HG02870 (cell line): ENCODE results near the gene MCOLN2.
"Not testable (repeated sequence)": the region's sequence is repeated elsewhere in the genome, so short reads cannot be mapped to it uniquely, and the experiment has no call there.

Experiments used
- ATAC-seq: cut with Tn5 transposase; IDR thresholded peaks from one replicate; pipeline ENCODE4 v1.9.1; 2021; ENCODE audit warnings: mild to moderate bottlenecking, moderate library complexity; ENCODE audit not compliant: unreplicated experiment

Gene MCOLN2

DNA sequence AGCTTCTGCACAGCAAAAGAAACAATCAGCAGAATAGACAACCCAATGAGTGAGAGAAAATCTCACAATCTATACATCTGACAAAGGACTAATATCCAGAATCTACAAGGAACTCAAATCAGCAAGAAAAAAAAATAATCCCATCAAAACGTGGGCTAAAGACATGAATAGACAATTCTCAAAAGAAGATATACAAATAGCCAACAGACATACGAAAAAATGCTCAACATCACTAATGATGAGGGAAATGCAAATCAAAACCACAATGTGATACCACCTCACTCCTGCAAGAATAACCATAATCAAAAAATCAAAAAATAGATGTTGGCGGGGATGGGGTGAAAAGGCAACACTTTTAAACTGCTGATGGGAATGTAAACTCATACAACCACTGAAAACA, 10.4 kb downstream of the MCOLN2 start:
- ATAC-seq, result not testable (repeated sequence)

DNA sequence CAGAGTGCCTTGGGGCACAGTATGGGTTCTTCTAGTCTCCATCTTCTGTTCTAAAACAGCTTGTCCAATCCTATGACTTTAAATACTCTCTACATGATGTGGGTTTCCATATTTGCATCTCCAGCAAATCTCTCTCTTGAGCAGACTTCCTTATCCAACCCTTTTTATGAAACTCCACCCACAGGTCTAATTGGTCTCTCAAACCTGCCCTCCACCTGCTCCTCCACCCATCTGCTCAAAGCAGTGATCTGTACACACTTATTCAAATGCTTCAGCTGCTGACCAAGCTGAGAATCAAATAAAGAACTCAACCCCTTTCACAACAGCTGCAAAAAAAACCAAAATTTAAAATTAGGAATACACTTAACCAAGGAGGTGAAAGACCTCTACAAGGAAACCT, 11.5 kb downstream of the MCOLN2 start:
- peak; percentile 41 for ATAC-seq

DNA sequence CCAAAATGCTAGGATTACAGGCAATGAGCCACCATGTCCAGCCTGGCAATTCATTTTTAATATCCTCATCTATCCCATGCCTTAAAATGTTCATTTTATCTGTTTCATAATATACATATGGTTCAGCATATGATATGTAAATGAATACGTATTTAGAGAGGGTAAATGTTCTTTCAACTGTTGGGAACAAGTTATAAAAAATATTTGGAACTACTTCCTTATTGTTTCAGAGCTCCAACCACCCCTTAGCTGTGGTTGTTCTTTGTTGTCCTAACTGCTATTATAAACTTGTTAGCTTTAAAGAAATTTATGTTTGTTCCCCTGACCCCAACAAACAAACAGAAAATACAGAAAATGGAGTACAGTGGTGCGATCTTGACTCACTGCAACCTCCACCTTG, 14.5 kb downstream of the MCOLN2 start:
- no peak for ATAC-seq

DNA sequence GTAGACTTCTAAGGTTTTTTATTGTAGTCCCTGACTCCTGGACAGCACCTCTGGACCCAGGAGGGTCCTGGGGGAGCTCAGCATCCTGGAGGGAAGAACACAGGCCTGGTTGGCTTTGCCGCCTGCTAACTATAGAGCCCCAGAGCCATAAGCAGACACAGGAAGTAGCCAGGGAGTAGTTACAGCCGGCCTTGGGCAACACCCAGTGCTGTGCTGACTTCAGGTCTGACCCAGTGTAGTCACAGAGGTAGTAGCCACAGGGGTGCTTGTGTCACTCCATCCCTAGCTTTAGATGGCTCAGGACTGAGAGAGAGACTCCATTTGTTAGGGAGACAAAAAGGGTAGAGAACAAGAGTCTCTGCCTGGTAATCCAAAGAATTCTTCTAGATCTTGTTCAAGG, 21.9 kb downstream of the MCOLN2 start:
- ATAC-seq, result no peak

DNA sequence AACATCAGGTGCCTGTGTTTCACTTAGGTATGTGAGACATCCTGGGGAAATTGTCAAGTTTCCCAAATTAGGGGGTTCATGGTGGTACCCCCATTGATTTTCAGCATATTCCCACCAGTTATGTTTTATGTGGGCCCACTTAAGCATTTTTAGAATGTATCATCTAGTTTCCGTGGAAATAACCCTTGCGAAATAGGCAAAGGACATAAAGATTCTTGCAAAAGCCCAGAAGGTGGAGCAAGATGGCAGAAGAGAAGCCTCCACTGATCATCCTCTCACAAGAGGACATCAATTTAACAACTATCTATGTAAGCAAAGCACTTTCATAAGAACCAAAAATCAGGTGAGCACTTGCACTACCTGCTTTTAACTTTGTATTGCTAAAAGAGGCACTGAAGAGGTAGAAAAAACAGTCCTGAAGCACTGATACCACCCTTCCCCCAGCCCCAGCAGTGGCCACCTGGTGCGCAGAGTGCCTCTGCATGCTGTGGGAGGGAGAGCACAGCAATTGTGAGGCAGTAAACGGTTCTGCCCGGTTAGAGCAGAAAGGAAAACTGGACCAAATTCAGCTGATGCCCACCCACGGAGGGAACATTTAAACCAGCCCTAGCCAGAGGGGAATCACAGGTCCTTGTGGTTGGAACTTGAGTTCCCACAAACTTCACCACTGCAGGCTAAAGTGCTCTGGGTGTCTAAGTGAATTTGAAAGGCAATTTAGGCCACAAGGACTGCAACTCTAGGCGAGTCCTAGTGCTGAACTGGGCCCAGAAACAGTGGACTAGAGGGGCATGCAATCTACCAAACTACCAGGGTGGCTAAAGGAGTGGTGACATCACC, 23.2 kb downstream of the MCOLN2 start:
- ATAC-seq, result peak; percentile 41

DNA sequence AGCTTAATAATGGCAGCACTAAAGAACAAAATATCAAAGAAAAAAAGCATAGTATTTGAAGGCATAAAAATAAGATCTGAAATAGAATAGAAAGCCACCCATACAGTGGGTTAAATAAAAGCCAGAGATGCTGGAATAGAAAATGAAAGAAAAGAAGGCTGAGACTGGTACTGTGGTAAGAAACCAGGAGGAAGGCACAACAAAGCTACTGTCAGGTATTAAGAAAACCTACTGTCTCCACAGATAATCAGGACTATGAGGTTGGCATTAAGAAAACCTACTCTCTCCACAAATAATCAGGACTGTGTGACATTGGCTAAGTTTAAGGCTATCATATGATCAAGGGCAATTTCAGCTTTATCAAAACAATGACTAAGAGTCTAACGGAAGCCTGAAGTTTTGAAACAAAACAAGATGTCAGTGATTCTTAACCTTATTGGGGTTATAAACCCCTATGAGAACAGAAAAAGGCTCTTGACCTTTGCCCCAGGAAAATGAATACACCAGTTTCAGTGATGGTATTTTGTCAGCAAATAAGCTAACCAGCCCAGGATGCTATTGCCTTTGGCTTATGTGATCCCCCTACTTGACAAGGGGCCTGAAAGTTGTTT, 24.4 kb downstream of the MCOLN2 start:
- ATAC-seq, result no peak

DNA sequence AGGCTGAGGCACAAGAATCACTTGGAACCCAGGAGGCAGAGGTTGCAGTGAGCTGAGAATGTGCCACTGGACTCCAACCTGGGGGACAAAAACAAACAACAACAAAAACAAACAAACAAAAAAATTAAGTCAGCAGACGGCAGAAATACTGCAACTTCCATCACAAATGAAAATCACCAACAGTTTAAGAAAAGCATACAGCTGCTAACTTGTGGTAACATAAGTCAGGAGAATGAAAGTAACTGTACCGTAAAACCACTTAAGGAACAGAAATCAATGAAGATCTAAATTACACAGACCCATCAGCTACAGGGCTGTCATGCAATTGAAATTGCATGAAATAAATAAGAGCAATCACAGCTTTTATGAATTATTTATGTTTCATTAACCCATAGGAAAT, 25.0 kb downstream of the MCOLN2 start:
- ATAC-seq, result peak; percentile 24

DNA sequence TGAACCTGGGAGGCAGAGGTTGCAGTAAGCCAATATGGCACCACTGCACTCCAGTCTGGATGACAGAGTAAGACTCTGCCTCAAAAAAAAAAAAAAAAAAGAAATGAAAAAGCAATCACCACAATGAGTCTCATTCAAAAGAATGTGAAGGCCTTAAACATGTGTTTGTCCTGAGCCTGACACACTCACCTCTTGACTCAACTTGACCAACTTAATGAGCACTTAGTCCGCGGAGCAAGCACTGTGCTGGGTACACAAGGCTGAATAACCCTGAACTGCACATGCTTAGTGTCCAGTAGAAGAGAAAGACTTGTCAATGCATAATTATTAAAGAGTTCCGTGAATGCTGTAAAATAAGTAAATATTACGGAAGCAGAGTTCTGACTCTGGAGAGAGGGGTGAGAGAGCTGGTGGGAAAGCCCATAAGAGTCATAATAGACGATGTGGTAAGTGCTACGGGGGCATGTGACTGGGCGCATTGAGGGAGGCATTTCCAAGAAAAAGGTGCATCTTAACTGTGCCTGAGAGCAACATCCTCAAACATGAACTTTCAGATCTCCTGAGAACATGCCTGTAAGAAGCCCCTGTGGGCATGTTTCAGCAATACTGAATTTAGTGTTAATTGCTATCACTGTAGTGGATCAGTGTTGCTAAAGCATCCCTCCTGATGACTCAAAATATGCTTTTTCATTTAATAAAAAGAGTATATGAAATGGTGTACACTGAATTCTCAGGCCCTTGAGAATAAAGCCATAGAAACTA, 27.2 kb downstream of the MCOLN2 start:
- peak; percentile 55 for ATAC-seq

DNA sequence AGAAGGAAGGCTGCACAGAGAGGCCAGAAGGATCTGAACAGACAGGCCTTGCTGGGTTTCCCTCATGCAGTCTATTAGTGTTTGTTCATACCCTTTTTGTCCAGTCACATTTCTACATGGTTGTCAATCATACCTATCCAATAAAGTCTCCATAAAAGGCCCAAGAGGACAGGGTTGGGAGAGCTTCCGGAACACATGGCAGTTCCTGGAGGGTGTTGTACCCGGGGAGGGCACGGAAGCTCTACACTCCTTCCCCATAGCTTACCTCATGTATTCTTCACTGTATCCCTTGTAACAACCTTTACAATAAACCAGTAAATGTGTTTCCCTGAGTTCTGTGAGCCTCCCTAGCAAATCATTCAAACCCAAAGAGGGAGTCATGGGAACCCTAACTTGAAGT, 28.0 kb downstream of the MCOLN2 start:
- ATAC-seq, result no peak

DNA sequence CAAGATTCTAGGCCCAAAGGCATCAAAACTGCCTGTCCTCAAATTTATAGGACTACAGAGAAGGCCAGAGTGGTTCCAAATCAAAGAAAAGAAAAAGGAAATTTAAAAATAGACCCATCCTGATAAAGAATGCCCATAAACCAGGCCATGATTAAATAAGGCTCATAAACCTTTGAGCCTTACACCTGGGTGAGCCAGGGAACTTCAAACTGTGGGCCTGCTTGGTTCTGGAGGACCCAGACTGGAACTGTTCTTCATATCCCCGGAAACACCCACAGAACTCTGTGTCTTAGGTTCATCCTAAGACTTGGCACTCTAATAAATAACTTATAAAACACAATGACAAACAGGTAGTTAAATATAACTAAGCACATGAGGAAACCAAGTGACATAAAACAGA, 28.8 kb downstream of the MCOLN2 start:
- no peak for ATAC-seq

DNA sequence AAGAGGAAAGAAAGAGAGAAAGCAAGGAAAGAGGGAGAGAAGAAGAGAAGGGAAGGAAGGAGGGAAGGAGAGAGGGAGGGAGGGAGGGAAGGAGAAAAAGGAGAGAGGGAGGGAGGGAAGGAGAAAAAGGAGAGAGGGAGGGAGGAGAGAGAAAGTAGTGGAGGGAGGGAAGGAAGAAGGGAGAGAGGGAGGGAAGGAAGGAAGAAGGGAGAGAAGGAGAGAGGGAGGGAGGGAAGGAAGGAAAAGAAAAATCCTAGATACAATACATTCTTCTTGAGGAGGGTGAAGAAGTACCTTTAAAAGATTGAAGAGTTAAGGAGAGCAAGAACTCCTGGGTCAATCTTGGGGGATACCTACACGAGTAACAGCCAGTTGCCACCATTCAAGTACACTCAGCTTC, 29.2 kb downstream of the MCOLN2 start:
- ATAC-seq, result no peak

DNA sequence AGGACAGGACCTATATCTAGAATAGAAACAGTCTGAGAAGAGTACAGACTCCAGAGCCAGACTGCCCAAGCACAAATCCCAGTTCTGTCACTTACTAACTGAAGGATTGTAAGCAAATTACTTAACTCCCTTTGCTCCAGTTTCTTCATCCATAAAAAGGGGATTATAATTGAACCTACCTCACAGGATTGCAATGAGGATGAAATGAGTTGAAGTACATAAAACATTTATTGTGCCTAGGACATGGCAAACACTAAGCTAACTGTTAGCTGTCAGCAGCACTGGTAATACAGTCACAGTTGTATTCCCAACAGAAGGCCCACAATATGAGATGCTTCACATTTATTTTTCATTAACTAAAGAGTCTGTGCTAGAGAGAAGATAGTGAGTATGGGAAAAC, 33.9 kb downstream of the MCOLN2 start:
- no peak for ATAC-seq

DNA sequence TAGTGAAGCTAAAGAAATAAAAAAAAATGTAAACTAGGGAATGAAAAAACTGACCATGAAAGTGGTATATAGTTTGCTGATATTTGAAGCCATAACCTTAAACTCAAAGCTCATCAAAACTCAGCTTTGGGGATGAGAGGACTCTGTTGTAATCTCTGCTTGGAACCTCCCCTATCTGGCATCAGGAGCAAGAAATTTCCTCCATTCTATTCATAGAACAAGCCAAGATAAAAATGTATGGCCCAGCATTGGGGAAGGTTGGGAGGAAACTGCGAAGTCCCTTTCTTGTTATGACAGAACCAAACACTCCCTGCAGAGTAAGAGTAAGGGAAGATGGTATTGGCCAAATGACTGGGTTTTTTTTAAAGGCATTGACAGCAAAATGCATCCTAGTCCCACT, 35.6 kb downstream of the MCOLN2 start:
- peak; percentile 36 for ATAC-seq

DNA sequence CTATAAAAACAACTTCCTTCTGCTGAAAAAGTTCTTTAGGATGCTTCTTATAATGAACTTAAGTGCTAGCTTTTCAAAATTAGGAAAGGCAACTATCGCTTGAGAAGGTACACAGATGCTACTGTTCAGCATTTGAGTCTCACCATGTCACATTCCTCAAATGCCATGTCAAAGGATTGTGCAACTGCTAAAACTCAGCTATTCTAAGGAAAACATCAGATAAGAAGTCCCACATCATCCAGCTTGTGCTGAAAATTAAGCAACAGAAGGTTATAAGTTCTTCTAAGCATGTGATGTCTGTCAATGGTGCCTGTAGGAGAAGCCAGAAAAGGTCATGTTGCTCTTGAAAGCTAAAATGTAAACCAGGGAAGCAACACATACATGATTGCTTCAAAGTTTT, 36.5 kb downstream of the MCOLN2 start:
- ATAC-seq, result no peak

DNA sequence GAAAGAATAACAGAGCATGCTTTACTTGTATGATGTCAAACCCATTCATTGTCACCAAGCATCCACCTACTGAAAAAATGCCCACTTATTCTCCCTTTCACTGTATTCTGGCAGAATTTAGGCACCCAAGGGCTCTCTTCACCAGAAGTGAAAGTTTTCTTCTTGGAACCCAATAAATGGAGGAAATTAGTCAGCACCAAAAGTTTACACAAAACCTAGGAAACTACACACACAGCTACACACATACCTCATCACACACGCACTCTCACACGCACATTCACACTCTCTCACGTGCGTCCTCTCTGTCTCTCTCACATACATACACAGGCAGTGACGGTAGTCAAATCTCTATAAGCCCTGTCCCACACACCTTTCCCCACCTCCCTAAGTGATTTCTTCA, 37.6 kb downstream of the MCOLN2 start:
- peak; percentile 92 for ATAC-seq

DNA sequence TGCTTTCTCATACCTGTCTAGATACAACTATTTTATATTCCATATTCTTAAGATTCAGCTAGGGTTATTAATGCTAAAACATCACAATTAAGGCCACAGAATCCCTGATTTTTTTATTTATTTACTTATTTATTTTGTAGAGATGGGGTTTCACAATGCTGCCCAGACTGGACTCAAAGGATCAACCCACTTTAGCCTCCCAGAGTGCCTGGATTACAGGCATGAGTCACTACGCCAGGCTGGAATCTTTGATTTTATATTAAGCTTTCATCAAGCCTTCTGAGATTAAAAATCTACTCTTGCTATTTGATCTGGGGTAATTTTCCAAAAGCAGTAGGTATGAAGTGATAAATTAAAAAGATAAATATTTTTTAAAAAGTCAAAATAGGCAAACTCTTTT, 38.9 kb downstream of the MCOLN2 start:
- ATAC-seq, result no peak

DNA sequence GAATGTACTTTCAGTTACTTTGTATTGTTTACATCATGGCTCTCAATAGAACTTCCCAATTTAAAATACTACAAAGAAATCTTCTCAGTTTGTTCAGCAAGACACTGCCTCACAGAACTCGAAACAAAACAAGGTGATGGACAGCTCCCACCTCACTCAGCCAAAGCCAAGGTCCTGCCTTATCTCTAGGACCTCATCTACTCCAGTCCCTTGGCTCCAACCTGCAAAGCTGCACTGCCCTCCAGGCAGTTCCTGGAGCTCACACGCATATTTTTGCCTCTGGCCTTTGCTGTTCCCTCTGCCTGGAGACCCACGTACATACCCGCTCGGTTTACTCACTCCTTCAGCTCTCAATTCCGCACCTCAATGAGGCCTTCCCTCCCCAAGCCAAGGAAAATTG, 40.3 kb downstream of the MCOLN2 start:
- ATAC-seq, result no peak

DNA sequence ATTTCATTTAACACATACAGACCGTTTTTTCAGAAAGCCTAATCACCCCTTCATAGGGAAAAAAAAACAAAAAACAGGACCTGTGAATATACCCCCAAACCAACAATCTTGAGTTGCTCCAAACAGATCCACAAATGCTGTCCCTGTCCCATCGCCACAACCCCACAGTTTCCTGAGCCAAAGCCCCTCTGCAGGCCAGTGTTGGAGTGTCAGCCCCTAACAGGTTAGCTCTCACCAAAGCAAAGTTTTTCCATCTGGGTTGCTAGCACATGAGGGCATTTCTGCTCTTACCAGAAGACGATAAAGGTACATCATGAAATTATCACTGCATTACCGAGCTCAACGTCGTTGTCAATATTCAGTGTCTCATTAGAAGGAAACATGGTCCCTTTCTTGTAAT, 40.8 kb downstream of the MCOLN2 start:
- ATAC-seq, result no peak

DNA sequence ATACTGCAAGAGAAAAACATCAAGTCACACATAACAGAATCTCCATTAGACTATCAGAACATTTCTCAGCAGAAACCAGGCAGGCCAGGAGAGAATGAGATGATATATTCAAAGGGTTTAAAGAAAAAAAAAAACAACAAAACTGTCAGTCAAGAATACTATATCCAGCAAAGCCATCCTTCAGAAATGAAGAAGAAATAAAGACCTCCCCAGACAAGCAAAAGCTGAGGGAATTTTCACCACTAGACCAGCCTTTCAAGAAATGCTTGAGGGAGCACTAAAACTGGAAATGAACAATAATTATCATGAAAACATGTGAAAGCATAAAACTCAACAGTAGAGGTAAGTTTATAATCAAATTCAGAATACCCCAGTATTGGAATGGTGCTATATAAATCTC, 47.2 kb downstream of the MCOLN2 start:
- no peak for ATAC-seq

DNA sequence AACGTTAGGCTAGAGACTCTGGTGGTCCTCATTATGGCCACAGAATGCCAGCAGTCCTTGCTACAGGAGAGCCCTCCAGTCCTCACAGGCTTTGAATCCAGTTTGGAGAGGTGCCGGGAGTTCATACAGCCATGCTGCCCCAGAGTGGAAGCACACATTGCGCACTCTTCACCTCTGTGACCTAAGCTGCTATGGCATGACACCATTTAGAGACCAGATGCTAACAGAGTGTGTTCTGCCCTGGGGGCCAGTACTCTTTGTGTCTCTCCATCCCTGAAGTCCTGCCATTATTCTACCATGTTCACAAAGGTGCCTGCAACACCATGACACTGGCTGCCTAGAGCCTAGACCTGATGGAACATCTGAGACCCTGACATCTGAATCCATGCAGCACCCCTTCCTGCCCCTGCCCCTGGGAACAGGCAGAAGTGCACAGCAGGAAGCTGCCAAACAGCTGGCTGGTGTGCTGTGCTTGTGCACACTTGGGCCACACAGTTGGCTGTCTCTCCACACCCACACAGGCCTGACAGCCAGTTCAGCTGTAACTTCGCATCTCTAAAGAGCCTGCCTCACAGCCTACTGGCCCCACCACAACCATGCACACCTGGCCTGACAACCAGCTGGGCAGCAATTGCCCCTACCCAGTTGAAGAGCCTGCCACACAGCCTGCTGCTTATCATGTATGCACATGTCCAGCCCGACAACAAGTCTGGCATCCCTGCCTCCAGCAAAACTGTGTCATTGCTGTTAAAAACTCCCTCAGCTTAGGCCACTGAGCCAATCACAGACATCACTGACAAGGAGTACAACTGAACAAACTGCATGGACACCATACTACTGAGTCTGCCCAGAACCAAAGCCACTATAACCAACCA, 49.1 kb downstream of the MCOLN2 start:
- no peak for ATAC-seq

DNA sequence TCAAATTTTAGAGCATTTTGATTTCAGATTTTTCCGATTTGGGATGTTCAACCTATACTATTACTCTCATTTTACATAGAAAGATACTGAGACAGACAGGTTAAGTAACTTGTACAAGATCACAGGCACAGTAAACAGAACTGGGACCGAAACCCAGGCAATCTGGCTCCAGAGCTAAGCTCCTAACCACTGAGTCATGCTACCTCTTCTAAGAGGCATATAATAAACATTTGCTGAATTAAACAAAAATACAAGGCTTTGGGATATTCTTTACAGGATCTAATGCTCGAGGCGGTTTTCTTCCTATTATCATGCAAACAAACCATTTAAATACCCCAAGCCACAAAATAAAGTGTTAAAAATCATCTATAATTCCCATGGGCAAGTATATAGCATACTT, 50.3 kb downstream of the MCOLN2 start:
- no peak for ATAC-seq
